ACC112 (cell line): Measurements from ENCODE around the gene TBC1D21.

Experiments
- H2AFZ ChIP-seq: fragments of 200-600 bp; sonication (generic); one replicate; pipeline ENCODE4 v1.6.0; 2017; ENCODE audit warnings: antibody characterized with exemption, low read length; ENCODE audit not compliant: unreplicated experiment
- H3K27ac ChIP-seq: fragments of 200-600 bp; sonication (generic); 2 replicates; pipeline ENCODE4 v1.5.1; 2014; ENCODE audit warnings: low read depth, mild to moderate bottlenecking, antibody characterized with exemption, low read length, moderate library complexity
- H3K27me3 ChIP-seq: fragments of 200-600 bp; sonication (generic); 2 replicates; pipeline ENCODE4 v1.6.1; 2014; ENCODE audit warnings: mild to moderate bottlenecking, antibody characterized with exemption, low read length, moderate library complexity, mixed read lengths; ENCODE audit not compliant: insufficient read depth
- H3K36me3 ChIP-seq: fragments of 200-600 bp; sonication (generic); 2 replicates; pipeline ENCODE4 v1.6.1; 2016; ENCODE audit warnings: mild to moderate bottlenecking, antibody characterized with exemption, low read length, moderate library complexity, mixed read lengths; ENCODE audit not compliant: insufficient read depth
- H3K4me1 ChIP-seq: fragments of 200-600 bp; sonication (generic); one replicate; pipeline ENCODE4 v1.6.1; 2016; ENCODE audit warnings: low read length, mixed read lengths; ENCODE audit not compliant: insufficient read depth, unreplicated experiment, control insufficient read depth
- H3K4me3 ChIP-seq: fragments of 200-600 bp; sonication (generic); 2 replicates; pipeline ENCODE4 v1.5.1; 2014; ENCODE audit warnings: mild to moderate bottlenecking, low read depth, low read length
- H3K79me2 ChIP-seq: fragments of 200-600 bp; sonication (generic); one replicate; pipeline ENCODE4 v1.6.0; 2016; ENCODE audit warnings: low read length; ENCODE audit not compliant: control insufficient read depth, unreplicated experiment, insufficient read depth

Gene TBC1D21

DNA sequence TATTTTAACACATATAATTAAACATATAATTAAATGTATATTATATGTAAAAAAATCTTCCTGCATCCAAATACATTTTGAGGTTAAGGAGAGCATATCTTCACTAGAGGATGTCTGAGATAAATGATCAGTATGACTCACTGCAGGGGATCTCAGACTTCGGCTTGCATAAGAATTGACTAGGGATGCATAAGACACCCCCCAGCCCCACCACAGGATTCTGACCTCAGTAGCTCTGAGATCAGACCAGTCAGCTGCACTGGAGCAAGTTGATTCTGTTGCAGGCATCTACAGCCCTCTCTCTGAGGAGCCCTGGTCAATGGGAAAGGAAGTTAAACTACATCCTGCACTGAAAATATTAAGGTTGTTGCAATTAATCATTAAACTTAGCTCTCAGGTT is 29.0 kb upstream of the TBC1D21 start:
- Histone ChIP-seq H3K4me1 (no peaks in the 10 kb centered on the region), H3K27me3 (peaks cover 88% of the 10 kb centered on the region), H3K4me3 (no peak overlapping the region), H3K36me3 (no peaks in the 10 kb centered on the region), H3K79me2 (no peaks in the 10 kb centered on the region), H3K27ac (no peak overlapping the region), H2AFZ (no peak overlapping the region)

DNA sequence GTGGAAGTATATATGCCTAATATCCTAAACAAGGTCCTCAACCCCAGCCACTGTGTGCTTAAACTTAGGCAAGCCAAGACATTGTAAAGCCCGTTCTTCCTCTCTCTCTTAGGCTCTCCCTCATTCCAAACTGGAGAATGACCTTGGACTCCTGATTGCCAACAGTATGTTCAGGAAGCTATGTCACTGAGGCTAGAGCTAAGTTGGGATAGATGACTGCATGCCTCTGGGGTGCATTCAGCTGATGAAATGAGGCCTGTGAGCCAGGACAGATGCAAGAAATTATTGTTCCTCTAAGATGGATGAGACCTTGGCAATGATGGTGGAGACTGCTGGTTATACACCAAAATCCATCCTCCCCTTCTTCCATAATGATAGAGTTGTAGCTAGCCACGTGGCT is 27.9 kb upstream of the TBC1D21 start:
- Histone ChIP-seq H3K36me3 (no peaks in the 10 kb centered on the region), H3K4me3 (no peak overlapping the region), H3K27me3 (peaks cover 87% of the 10 kb centered on the region), H3K79me2 (no peaks in the 10 kb centered on the region), H3K4me1 (no peaks in the 10 kb centered on the region), H3K27ac (no peak overlapping the region), H2AFZ (no peak overlapping the region)

DNA sequence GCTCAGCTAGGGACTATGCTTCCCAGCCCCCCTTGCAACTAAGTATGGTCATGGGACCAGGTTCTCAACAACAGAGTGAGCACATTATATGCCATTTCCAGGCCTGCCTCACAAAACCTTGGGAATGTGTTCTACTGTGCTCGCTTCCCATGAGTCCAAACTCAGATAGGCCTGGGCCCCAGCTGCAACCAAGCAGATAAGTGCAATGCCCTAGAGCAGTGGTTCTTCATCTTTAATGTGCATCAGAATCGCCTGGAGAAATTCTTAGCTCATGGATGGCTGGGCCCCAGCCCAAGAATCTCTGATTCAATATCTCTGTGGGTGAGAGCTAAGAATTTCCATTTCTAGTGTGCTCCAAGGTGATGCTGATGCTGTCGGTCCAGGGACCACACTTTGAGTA is 27.5 kb upstream of the TBC1D21 start:
- Histone ChIP-seq H3K36me3 (no peaks in the 10 kb centered on the region), H3K4me1 (no peaks in the 10 kb centered on the region), H3K4me3 (no peak overlapping the region), H3K27ac (no peak overlapping the region), H3K79me2 (no peaks in the 10 kb centered on the region), H2AFZ (no peak overlapping the region), H3K27me3 (peaks cover 87% of the 10 kb centered on the region)

DNA sequence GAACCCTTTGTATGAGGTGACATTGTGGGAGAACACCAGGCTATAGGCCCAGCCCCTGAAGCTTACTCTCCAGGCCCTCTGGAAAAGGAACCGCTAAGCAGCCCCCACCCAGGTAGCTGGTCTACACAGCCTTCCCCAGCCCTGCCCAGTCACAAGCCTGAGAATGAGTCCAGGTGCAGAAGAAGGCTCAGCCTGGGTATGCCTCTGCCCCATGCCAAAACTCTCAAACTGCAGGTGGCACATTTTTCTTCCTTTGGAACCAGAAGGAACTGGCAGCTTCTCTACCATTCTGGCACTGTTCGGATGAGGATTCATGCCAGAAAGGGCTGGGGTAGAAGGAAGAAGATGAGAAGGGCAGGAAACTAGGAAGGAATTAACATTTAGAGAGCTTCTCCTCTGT is 23.7 kb upstream of the TBC1D21 start:
- Histone ChIP-seq H3K36me3 (no peaks in the 10 kb centered on the region), H3K27ac (no peak overlapping the region), H3K4me1 (no peaks in the 10 kb centered on the region), H3K79me2 (no peaks in the 10 kb centered on the region), H2AFZ (no peak overlapping the region), H3K27me3 (peaks cover 95% of the 10 kb centered on the region), H3K4me3 (no peak overlapping the region)

DNA sequence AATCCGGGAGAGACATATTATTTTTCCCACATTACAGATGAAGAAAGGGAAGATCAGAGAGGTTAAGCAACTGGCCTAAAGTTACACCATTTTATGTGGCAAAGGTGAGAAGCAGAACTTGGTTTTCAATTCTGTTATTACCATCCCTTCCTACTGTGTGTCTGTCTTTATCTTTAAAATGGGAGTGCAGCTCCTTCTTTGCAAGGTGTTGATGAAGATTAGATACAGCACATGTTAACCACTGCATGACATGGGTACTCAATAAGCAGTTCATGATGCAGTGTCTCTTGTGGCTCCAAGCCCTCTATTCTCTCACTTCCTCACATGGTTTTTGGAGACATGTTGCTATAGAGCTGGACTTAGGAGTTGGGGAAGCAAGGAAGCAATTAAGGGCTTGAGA is 23.1 kb upstream of the TBC1D21 start:
- peaks cover 96% of the 10 kb centered on the region for H3K27me3 ChIP-seq
- H3K4me1 ChIP-seq = no peaks in the 10 kb centered on the region
- H3K4me3 ChIP-seq = no peak overlapping the region
- no peak overlapping the region for H2AFZ ChIP-seq
- no peaks in the 10 kb centered on the region for H3K36me3 ChIP-seq
- H3K27ac ChIP-seq = no peak overlapping the region
- no peaks in the 10 kb centered on the region for H3K79me2 ChIP-seq

DNA sequence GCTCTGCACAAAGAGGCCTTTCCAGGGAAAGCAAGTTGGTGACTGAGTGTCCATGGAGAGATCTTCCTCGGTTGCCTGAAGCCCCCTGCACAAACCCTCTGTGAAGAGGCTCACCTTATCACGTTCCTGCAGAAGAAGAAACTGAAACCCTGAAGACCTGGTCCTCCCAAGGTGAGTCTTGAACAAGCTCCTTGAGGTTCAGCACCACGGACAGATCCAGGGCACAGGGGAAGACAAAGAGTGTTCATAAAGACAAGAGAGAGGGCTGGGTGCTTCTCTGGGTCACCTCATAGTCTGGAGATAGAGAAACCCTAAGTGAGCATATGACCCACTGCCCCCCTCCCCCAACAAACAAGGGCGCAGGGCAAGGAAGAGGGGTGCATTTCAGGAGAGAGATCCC is 21.7 kb upstream of the TBC1D21 start:
- Histone ChIP-seq H3K27me3 (peaks cover 96% of the 10 kb centered on the region), H3K27ac (no peak overlapping the region), H2AFZ (no peak overlapping the region), H3K36me3 (no peaks in the 10 kb centered on the region), H3K79me2 (no peaks in the 10 kb centered on the region), H3K4me1 (no peaks in the 10 kb centered on the region), H3K4me3 (no peak overlapping the region)

DNA sequence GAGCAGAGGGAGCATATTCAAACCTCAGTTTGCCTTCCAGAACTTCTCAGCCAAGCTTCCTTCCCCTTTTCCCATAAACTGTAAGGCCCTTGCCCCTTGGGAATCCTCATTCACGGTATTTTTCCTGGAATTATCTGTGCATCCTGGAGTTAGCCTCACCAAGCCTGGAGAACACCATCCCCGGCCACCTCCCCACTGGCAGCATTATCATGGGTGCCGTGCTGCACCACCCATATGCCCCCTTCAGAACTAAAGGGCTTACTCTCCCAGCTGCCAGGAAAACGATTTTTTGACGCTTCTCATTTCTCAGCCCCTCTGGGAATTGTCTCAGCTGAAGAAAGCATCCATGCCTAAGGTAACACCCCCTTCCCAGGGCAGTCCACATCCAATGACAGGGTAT is 20.9 kb upstream of the TBC1D21 start:
- H3K27me3 ChIP-seq = peaks cover 96% of the 10 kb centered on the region
- H3K79me2 ChIP-seq = no peaks in the 10 kb centered on the region
- no peaks in the 10 kb centered on the region for H3K4me1 ChIP-seq
- no peak overlapping the region for H3K4me3 ChIP-seq
- no peaks in the 10 kb centered on the region for H3K36me3 ChIP-seq
- H3K27ac ChIP-seq = no peak overlapping the region
- no peak overlapping the region for H2AFZ ChIP-seq

DNA sequence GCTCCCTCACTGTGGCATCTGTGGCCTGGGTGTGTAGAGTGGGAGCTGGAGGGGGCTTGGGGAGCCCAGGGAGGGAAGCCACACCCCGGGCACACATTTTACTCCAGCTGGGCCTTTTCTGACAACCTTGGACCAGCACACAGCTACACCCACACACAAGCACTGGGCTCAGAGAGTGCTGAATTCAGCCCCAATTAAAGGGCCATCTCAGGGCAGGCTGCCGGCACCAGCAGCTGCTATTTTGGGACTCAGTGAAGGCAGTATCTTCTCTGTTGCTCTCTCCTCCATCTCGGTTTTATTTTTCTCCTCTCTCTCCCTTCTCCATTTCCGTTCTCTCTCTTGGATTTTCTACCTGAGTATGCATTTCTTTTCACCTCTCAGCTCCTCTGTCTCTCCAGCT is 19.1 kb upstream of the TBC1D21 start:
- Histone ChIP-seq H2AFZ (no peak overlapping the region), H3K27ac (no peak overlapping the region), H3K4me3 (no peak overlapping the region), H3K79me2 (no peaks in the 10 kb centered on the region), H3K4me1 (no peaks in the 10 kb centered on the region), H3K36me3 (no peaks in the 10 kb centered on the region), H3K27me3 (peaks cover 93% of the 10 kb centered on the region)

DNA sequence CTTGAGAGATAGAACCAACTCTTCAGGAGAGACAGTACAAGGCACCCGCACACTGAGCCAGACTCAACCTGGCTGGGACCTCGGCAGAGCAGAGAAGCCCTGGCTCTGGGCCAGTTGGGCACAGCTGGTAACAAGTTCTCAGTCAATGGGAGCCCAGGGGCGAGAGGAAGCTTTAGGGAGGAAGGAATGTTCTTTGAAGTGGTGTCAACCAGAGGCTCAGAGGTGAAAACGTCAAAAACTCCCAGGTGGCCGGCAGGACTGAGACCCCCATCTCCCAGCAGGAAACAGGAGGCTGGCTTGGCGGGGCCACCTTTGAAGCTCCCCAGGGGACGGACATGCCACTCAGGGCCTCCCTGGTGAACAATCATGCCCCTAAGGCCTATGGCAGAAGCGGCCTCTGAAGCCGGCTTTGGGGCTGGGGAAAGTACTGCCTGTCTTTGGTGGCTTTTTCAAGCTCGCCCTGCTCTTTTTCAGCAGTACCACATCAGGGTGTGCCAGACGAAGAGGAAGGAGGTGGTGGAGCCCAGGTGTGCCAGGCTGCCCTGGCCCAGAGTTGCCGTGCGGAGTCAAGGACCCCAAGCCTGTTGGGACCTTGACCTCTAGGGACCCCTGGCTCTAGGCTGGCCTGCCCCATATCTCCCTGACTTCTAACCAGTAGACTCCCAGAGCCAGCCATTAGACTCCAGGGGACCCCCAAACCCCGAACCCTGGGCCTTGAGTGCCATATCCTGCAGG is 16.7 kb upstream of the TBC1D21 start:
- H3K4me3 ChIP-seq = no peak overlapping the region
- no peaks in the 10 kb centered on the region for H3K4me1 ChIP-seq
- H3K36me3 ChIP-seq = no peaks in the 10 kb centered on the region
- H3K27ac ChIP-seq = no peak overlapping the region
- H3K79me2 ChIP-seq = no peaks in the 10 kb centered on the region
- peaks cover 93% of the 10 kb centered on the region for H3K27me3 ChIP-seq
- no peak overlapping the region for H2AFZ ChIP-seq

DNA sequence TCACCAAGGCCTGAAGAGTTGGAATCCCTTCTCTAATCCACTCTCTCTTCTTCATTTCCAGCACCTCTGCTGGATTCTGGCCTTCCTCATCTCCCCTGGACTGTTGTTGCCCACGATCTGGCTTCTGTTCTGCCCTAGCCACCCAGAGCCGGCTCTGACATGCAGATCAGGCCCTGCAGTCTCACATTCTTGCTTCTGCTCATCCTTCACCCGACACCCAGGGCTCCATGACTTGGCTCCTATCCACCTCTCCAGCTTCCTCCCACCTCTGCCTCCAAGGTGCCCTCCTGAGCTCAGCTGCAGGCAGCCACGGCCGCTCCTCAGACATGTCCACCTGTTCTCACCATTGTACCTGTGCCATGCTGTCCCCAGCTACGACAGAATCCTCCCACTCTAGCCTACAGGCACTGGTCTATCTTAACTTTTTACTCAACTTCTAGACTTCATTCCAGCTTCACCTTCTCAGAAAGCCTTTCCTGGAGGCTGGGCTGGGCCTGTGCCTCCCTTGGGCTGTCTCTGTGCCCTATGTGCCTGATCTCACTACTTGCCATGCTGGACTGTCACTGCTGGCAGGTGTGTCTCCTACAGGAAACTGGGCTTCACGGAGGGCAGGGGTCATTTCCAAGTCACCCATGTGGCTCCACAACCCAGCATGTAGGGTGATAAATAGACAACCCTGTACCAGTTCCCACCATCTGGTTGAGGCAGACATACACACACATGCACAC is 16.0 kb upstream of the TBC1D21 start:
- no peak overlapping the region for H2AFZ ChIP-seq
- H3K36me3 ChIP-seq = no peaks in the 10 kb centered on the region
- H3K4me3 ChIP-seq = no peak overlapping the region
- H3K27me3 ChIP-seq = peaks cover 93% of the 10 kb centered on the region
- no peaks in the 10 kb centered on the region for H3K79me2 ChIP-seq
- no peak overlapping the region for H3K27ac ChIP-seq
- H3K4me1 ChIP-seq = no peaks in the 10 kb centered on the region

DNA sequence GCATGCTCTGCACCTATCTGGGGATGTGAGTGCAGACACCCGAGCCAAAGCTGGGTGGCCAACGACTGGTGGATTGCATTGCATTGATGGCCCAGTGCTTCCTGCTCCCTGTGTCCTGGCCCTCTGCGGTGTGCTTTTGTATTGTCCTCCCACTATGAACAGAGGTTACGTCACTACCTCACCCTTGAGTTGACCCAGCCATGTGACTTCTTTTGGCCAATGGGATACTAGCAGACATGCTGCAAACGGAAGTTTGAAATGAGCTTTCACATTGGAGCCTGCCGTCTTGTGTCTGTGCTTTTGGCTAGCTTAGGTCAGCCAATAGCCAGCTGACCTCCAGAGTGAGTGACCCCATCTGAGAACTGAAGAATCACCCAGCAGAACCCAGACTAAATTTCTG is 15.3 kb upstream of the TBC1D21 start:
- H3K4me3 ChIP-seq = no peak overlapping the region
- H3K79me2 ChIP-seq = no peaks in the 10 kb centered on the region
- H3K36me3 ChIP-seq = no peaks in the 10 kb centered on the region
- H3K27ac ChIP-seq = no peak overlapping the region
- H3K4me1 ChIP-seq = no peaks in the 10 kb centered on the region
- no peak overlapping the region for H2AFZ ChIP-seq
- H3K27me3 ChIP-seq = peaks cover 93% of the 10 kb centered on the region
